SU-DHL-6 (cell line): ENCODE data around the gene DBNDD1.

Experiments used
- H2AFZ ChIP-seq: fragments of 200-600 bp; sonication (generic); 2 replicates; pipeline ENCODE4 v1.6.1; 2014; ENCODE audit warnings: low read depth, mild to moderate bottlenecking, moderate library complexity, mixed read lengths, antibody characterized with exemption, low read length; ENCODE audit not compliant: severe bottlenecking
- H3F3A ChIP-seq: fragments of 200-600 bp; shearing (Covaris generic); 2 replicates; pipeline ENCODE4 v1.6.0; 2016; ENCODE audit warnings: antibody characterized with exemption, mild to moderate bottlenecking; ENCODE audit not compliant: insufficient read depth
- H3K27ac ChIP-seq: fragments of 200-600 bp; sonication (generic); 2 replicates; pipeline ENCODE4 v1.5.1; 2016; ENCODE audit warnings: low read depth, mild to moderate bottlenecking, low read length, moderate library complexity, mixed read lengths
- H3K27me3 ChIP-seq: fragments of 200-600 bp; sonication (generic), shearing (Covaris generic); 2 replicates; pipeline ENCODE4 v1.6.0; 2014; ENCODE audit warnings: mild to moderate bottlenecking, low read length
- H3K36me3 ChIP-seq: fragments of 200-600 bp; sonication (generic); 2 replicates; pipeline ENCODE4 v1.6.1; 2014; ENCODE audit warnings: mild to moderate bottlenecking, low read length, mixed read lengths
- H3K4me2 ChIP-seq: fragments of 300-600, 200-600 bp; shearing (Covaris generic), sonication (generic); 2 replicates; pipeline ENCODE4 v1.6.0; 2014; ENCODE audit warnings: low read length, low read depth, mild to moderate bottlenecking; ENCODE audit not compliant: poor library complexity, severe bottlenecking
- H3K4me3 ChIP-seq: fragments of 200-600 bp; sonication (generic); 2 replicates; pipeline ENCODE4 v1.5.1; 2014; ENCODE audit warnings: antibody characterized with exemption, low read length, mild to moderate bottlenecking, mixed read lengths; ENCODE audit not compliant: insufficient read depth, poor library complexity, severe bottlenecking
- H3K79me2 ChIP-seq: fragments of 200-600 bp; sonication (generic); 2 replicates; pipeline ENCODE4 v1.6.1; 2014; ENCODE audit warnings: mild to moderate bottlenecking, low read length, moderate library complexity; ENCODE audit not compliant: insufficient read depth
- H3K9ac ChIP-seq: fragments of 200-600 bp; sonication (generic); 2 replicates; pipeline ENCODE4 v1.7.0; 2014; ENCODE audit warnings: mild to moderate bottlenecking, low read length
- H3K9me2 ChIP-seq: fragments of 200-600 bp; sonication (generic); replicated peaks from 2 replicates; pipeline ENCODE4 v1.6.1; 2014; ENCODE audit warnings: low read length; ENCODE audit not compliant: insufficient read depth
- H3K9me3 ChIP-seq: fragments of 200-600 bp; sonication (generic); 2 replicates; pipeline ENCODE4 v1.6.1; 2014; ENCODE audit warnings: low read length, mixed read lengths; ENCODE audit not compliant: insufficient read depth
- H4K20me1 ChIP-seq: fragments of 200-600 bp; sonication (generic); 2 replicates; pipeline ENCODE4 v1.6.1; 2014; ENCODE audit warnings: low read depth, mild to moderate bottlenecking, antibody characterized with exemption, low read length, moderate library complexity, mixed read lengths
- EZH2phosphoT487 ChIP-seq: fragments of 200-600 bp; sonication (generic), shearing (Covaris generic); conservative IDR thresholded peaks from 2 replicates; pipeline ENCODE4 v1.6.1; 2018; ENCODE audit warnings: mild to moderate bottlenecking, antibody characterized with exemption, low read length, moderate library complexity, mixed read lengths
- TF ChIP-seq, protein P1 (sequence below): fragments of 200-600 bp; sonication (generic); IDR thresholded peaks from one replicate; pipeline ENCODE4 v1.5.1; 2017; ENCODE audit warnings: antibody characterized with exemption, mild to moderate bottlenecking, low read length, moderate library complexity; ENCODE audit not compliant: insufficient read depth, poor library complexity, severe bottlenecking

Gene DBNDD1

DNA sequence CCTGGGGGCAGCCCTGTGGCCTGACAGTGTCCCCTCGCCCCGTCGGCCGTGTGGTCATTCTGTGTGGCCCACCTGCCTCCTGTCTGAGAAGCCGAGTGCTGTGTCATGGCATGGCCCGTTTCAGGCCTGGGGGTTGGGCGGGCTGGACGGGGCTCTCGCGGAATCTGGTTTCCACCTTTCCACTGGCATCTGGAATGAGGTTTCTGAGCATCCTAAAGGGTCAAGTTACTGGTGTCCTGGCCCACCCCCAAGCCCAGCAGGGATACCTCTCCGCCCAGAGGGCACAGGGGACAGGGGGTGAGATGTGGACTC lies 7.8 kb downstream of the DBNDD1 start:
- no peak overlapping the region for H2AFZ ChIP-seq
- H3K9ac ChIP-seq, result no peak overlapping the region
- H3K9me3 ChIP-seq, result no peaks in the 10 kb centered on the region
- H3K4me3 ChIP-seq, result no peak overlapping the region
- H3K36me3 ChIP-seq, result no peaks in the 10 kb centered on the region
- H3K9me2 ChIP-seq, result no peaks in the 10 kb centered on the region
- H3K27me3 ChIP-seq, result no peaks in the 10 kb centered on the region
- TF ChIP-seq, protein P1, sequence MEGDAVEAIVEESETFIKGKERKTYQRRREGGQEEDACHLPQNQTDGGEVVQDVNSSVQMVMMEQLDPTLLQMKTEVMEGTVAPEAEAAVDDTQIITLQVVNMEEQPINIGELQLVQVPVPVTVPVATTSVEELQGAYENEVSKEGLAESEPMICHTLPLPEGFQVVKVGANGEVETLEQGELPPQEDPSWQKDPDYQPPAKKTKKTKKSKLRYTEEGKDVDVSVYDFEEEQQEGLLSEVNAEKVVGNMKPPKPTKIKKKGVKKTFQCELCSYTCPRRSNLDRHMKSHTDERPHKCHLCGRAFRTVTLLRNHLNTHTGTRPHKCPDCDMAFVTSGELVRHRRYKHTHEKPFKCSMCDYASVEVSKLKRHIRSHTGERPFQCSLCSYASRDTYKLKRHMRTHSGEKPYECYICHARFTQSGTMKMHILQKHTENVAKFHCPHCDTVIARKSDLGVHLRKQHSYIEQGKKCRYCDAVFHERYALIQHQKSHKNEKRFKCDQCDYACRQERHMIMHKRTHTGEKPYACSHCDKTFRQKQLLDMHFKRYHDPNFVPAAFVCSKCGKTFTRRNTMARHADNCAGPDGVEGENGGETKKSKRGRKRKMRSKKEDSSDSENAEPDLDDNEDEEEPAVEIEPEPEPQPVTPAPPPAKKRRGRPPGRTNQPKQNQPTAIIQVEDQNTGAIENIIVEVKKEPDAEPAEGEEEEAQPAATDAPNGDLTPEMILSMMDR, result no peak
- no peak for TF ChIP-seq EZH2phosphoT487
- H3F3A ChIP-seq, result no peaks in the 10 kb centered on the region
- no peaks in the 10 kb centered on the region for H3K79me2 ChIP-seq
- H4K20me1 ChIP-seq, result no peaks in the 10 kb centered on the region
- no peak overlapping the region for H3K4me2 ChIP-seq
- no peak overlapping the region for H3K27ac ChIP-seq

DNA sequence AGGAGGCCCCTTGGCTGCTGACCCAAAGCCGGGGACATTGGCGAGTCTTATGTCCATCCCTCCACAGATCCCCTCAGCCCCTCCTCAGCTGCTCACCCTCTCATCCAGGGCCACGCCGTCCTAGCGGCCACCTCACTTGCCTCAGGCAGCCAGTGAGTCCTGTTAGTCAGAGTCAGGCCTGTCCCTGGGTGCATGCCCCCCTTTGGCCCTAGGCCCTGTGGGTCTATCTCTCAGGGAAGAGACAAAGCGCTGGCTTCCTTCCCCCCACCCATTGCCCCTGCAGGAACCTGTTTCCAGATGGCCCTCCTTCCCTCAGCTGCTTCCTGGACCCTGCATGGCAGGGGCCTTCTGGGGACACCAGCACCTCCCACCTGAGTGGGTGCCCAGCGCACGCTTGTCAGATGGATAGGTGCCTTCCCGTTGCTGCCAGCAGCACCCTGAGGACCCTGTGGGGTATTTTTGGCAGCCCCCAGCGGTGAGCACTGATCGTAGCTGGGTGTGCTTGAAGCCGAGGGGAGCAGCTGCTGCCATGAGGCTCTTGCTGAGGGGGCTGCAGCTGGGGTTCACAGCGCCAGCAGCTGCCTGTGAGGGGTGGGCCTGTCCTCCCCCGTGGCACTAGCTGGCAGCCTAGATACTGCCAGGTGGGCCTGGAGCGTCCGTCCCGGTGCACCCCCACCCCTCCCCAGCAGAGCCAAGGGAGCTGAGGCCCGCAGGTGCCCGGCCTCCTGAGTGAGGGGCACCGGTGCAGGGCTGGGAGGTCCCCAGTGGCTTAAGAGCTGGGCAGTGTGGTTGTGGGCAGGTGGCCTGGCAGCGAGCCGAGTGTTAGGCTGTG lies 8.4 kb downstream of the DBNDD1 start:
- Histone ChIP-seq H3K4me3 (no peak overlapping the region), H3K79me2 (no peaks in the 10 kb centered on the region), H4K20me1 (no peaks in the 10 kb centered on the region), H2AFZ (no peak overlapping the region), H3F3A (no peaks in the 10 kb centered on the region), H3K27ac (no peak overlapping the region), H3K36me3 (no peaks in the 10 kb centered on the region), H3K9ac (no peak overlapping the region), H3K9me3 (no peaks in the 10 kb centered on the region), H3K9me2 (no peaks in the 10 kb centered on the region), H3K4me2 (no peak overlapping the region), H3K27me3 (no peaks in the 10 kb centered on the region)
- no peak for TF ChIP-seq EZH2phosphoT487
- TF ChIP-seq, protein P1, result no peak

DNA sequence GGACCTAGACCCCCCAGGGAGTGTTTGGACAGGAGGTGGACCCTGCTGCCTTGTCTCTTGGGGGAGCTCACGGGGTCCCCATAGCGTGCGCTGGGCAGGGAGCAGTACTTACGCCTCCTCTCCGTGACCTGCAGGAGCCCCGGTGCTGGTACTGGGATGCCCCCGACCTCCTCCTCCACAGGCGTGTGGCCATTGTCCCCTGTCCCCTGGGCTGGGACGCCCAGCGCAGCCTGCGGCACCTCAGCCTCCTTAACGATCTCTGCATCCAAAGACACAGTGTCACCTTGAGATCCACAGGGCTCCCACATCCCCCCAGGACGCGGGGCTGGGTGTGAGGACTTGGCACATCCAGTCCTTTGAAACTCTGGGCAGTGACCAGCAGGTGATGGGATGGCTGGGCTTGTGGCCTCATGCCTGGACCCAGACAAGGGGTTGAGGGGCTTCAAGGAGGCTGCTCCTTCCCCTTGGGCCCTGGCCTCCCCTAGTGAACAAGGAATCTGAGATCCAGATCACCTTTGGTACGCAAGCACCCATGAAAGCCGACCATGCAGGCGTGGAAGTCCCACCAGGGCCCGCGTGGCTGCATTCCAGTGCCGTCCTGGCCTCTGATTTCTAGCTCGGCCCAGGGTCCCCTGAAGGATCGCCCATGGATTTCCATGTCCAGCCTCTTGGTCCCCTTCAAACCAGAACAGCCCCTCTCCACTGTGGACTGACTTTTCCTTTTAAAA lies 9.9 kb downstream of the DBNDD1 start:
- Histone ChIP-seq H3K9me2 (no peaks in the 10 kb centered on the region), H3K9me3 (no peaks in the 10 kb centered on the region), H3K79me2 (no peaks in the 10 kb centered on the region), H4K20me1 (no peaks in the 10 kb centered on the region), H3K4me2 (no peak overlapping the region), H3K27ac (no peak overlapping the region), H2AFZ (no peak overlapping the region), H3K4me3 (no peak overlapping the region), H3K36me3 (no peaks in the 10 kb centered on the region), H3K9ac (no peak overlapping the region), H3K27me3 (no peaks in the 10 kb centered on the region), H3F3A (no peaks in the 10 kb centered on the region)
- TF ChIP-seq, protein P1, result no peak
- TF ChIP-seq EZH2phosphoT487, result no peak
